Measurements from ENCODE around the gene SLCO3A1. TPM values are rescaled to one million over a fixed set of nuclear protein-coding genes. Genes with fewer than 3 reads are reported as not detected.

The SLCO3A1 gene
- total RNA-seq, 2 donors from 2014 or later = 8.2 to 13.6 TPM

- Mint-ChIP-seq H3K27ac (peak overlapping the region; percentile 70), H3K9me3 (no peaks in the 10 kb centered on the region), H3K4me1 (ENCODE audit: low read depth) (peaks cover 27% of the 10 kb centered on the region), H3K4me3 (no peak overlapping the region), H3K36me3 (ENCODE audit: insufficient read depth in 2 of 2) (no peaks in the 10 kb centered on the region), H3K27me3 (ENCODE audit: low read depth) (no peaks in the 10 kb centered on the region)
- no peak for DNase-seq
- no peak for ATAC-seq (replicated peaks in 1 of 2)
Measured at GRCh38 chr15:92102395-92102755, 248.9 kb downstream of the SLCO3A1 start.

- H3K27ac Mint-ChIP-seq = no peak overlapping the region
- ATAC-seq (replicated peaks in 1 of 2) (no peak), DNase-seq (no peak)
- H3K4me1 Mint-ChIP-seq (ENCODE audit: low read depth) = peaks cover 28% of the 10 kb centered on the region
- no peak overlapping the region for H3K4me3 Mint-ChIP-seq
- no peaks in the 10 kb centered on the region for H3K36me3 Mint-ChIP-seq (ENCODE audit: insufficient read depth in 2 of 2)
- no peaks in the 10 kb centered on the region for H3K9me3 Mint-ChIP-seq
- H3K27me3 Mint-ChIP-seq (ENCODE audit: low read depth) = no peaks in the 10 kb centered on the region
Measured at GRCh38 chr15:92104072-92104471, 250.6 kb downstream of the SLCO3A1 start.

GRCh38 chr15:92105611-92106010 lies 252.1 kb downstream of the SLCO3A1 start:
- DNase-seq (no peak), ATAC-seq (replicated peaks in 1 of 2) (no peak)
- Mint-ChIP-seq H3K27me3 (ENCODE audit: low read depth) (no peaks in the 10 kb centered on the region), H3K9me3 (no peaks in the 10 kb centered on the region), H3K4me1 (ENCODE audit: low read depth) (peaks cover 27% of the 10 kb centered on the region), H3K27ac (no peak overlapping the region), H3K36me3 (ENCODE audit: insufficient read depth in 2 of 2) (no peaks in the 10 kb centered on the region), H3K4me3 (no peak overlapping the region)

DNA sequence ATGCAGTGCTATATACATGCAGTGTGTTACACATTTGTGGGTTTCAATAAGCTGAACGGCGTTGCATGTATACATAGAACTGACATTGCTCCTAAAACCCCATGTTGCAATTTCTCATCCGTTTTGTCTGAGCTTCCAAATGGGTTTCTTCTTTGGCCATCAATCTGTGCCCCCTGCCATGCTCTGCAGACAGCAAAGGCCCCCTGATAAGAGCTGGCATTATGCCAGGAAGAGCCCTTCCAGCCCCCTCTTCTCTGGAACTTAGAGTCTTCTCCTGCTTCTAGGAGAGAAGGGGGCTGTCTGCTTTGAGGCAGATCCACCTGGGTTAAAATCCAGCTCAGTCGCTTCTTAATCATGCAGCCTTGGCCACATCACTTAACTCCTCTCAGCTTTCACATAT lies 254.0 kb downstream of the SLCO3A1 start:
- Mint-ChIP-seq H3K27me3 (ENCODE audit: low read depth) (no peaks in the 10 kb centered on the region), H3K4me1 (ENCODE audit: low read depth) (peaks cover 11% of the 10 kb centered on the region), H3K27ac (no peak overlapping the region), H3K36me3 (ENCODE audit: insufficient read depth in 2 of 2) (no peaks in the 10 kb centered on the region), H3K4me3 (no peak overlapping the region), H3K9me3 (no peaks in the 10 kb centered on the region)
- DNase-seq = no peak
- no peak for ATAC-seq (replicated peaks in 1 of 2)

DNA sequence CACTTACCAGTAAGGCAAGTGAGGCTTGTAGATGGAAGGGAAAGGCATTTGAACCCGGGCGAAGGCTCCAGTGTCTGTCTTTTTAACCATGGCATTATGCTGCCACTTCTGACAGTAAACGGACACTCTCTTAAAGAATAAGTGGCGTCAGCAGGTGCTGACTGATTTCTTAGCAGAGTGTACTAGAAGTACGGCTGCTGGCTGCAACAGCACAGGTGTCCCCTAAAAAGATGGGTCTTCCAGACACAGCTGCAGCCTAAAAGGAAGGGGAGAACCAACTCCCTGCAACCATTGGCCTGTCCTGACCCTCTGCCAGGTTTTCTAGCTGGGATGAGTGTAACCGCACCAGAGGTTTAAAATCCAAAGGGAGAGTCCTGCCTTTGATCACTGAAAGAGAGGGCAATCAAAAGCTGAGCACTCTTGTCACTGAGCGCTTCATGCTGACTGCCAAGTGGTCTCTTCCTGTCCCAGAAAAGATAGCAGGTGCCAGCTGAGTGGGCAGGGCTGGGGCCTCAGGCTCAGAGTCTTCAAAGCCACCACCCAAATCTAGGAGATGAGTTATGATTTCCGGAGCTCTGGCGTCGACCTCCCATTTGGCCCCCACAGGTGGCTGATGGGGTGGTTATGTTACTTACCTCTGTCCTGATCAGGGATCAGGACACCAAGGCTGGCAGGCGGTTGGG lies 255.8 kb downstream of the SLCO3A1 start:
- Mint-ChIP-seq H3K9me3 (no peaks in the 10 kb centered on the region), H3K27me3 (ENCODE audit: low read depth) (no peaks in the 10 kb centered on the region), H3K4me1 (ENCODE audit: low read depth) (peaks cover 11% of the 10 kb centered on the region), H3K27ac (no peak overlapping the region), H3K36me3 (ENCODE audit: insufficient read depth in 2 of 2) (no peaks in the 10 kb centered on the region), H3K4me3 (no peak overlapping the region)
- DNase-seq (no peak), ATAC-seq (replicated peaks in 1 of 2) (peak; percentile 31 to 53)

DNA sequence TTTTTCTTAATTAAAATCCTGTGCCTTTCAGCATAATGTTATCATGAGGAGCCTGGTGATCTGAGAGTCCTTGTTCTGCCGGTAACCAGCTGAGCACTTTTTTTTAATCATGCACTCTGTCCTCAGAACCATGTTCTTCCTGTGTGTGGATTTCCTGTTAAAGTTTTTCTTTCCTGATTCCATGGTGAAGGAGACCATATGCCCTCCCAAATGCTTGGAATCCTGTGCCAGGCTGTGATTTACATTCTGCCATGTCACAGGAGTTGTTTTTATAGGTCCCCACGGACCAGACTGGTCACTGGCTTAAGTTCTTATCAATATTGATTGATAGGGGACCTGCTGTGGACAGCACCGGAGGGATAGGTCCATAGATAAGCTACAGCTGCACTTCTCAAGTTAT lies 257.8 kb downstream of the SLCO3A1 start:
- Mint-ChIP-seq H3K4me3 (no peak overlapping the region), H3K4me1 (ENCODE audit: low read depth) (peaks cover 11% of the 10 kb centered on the region), H3K36me3 (ENCODE audit: insufficient read depth in 2 of 2) (no peaks in the 10 kb centered on the region), H3K27me3 (ENCODE audit: low read depth) (no peaks in the 10 kb centered on the region), H3K9me3 (no peaks in the 10 kb centered on the region), H3K27ac (no peak overlapping the region)
- ATAC-seq (replicated peaks in 1 of 2) (no peak), DNase-seq (no peak)

- peaks cover 11% of the 10 kb centered on the region for H3K4me1 Mint-ChIP-seq (ENCODE audit: low read depth)
- H3K4me3 Mint-ChIP-seq = no peak overlapping the region
- no peaks in the 10 kb centered on the region for H3K27me3 Mint-ChIP-seq (ENCODE audit: low read depth)
- H3K27ac Mint-ChIP-seq = no peak overlapping the region
- DNase-seq (no peak), ATAC-seq (replicated peaks in 1 of 2) (no peak)
- H3K36me3 Mint-ChIP-seq (ENCODE audit: insufficient read depth in 2 of 2) = no peaks in the 10 kb centered on the region
- H3K9me3 Mint-ChIP-seq = no peaks in the 10 kb centered on the region
Measured at GRCh38 chr15:92111751-92112150, 258.2 kb downstream of the SLCO3A1 start.

- peaks cover 11% of the 10 kb centered on the region for H3K4me1 Mint-ChIP-seq (ENCODE audit: low read depth)
Measured at GRCh38 chr15:92112180-92112579, 258.7 kb downstream of the SLCO3A1 start.

GRCh38 chr15:92112711-92113110 lies 259.2 kb downstream of the SLCO3A1 start:
- Mint-ChIP-seq H3K27ac (no peak overlapping the region), H3K36me3 (ENCODE audit: insufficient read depth in 2 of 2) (no peaks in the 10 kb centered on the region), H3K4me3 (no peak overlapping the region), H3K9me3 (no peaks in the 10 kb centered on the region), H3K4me1 (ENCODE audit: low read depth) (peaks cover 11% of the 10 kb centered on the region), H3K27me3 (ENCODE audit: low read depth) (no peaks in the 10 kb centered on the region)
- no peak for DNase-seq
- no peak for ATAC-seq (replicated peaks in 1 of 2)

More at GRCh38 chr15:92112180-92112579, 258.7 kb downstream of the SLCO3A1 start:
- no peaks in the 10 kb centered on the region for H3K9me3 Mint-ChIP-seq
- H3K27me3 Mint-ChIP-seq (ENCODE audit: low read depth) = no peaks in the 10 kb centered on the region
- no peak overlapping the region for H3K27ac Mint-ChIP-seq
- ATAC-seq (replicated peaks in 1 of 2) = no peak
- no peak for DNase-seq
- H3K36me3 Mint-ChIP-seq (ENCODE audit: insufficient read depth in 2 of 2) = no peaks in the 10 kb centered on the region
- no peak overlapping the region for H3K4me3 Mint-ChIP-seq

- H3K4me3 Mint-ChIP-seq = no peak overlapping the region
- no peaks in the 10 kb centered on the region for H3K9me3 Mint-ChIP-seq
- H3K36me3 Mint-ChIP-seq (ENCODE audit: insufficient read depth in 2 of 2) = no peaks in the 10 kb centered on the region
- ATAC-seq (replicated peaks in 1 of 2) (no peak), DNase-seq (no peak)
- H3K4me1 Mint-ChIP-seq (ENCODE audit: low read depth) = peaks cover 9% of the 10 kb centered on the region
- H3K27me3 Mint-ChIP-seq (ENCODE audit: low read depth) = no peaks in the 10 kb centered on the region
- no peak overlapping the region for H3K27ac Mint-ChIP-seq
Measured at GRCh38 chr15:92113832-92114231, 260.3 kb downstream of the SLCO3A1 start.

DNA sequence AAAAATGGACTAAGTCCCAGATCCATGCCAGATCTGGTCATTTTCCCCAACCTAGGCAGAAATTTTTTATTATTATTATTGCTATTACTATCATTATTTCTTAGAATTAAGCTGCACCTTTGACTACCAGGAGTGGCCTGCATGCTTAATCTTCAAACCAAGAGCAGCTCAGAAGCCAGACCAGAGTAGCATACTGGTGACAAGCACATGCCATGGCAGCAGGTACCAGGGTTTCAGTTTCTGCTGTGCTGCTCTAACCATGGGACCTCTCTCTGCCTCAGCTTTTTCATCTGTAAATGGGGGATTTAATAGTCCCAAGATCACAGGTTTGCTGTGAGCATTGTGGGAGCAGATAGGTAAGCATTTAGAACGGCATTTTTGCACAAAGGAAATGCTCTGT lies 262.3 kb downstream of the SLCO3A1 start:
- ATAC-seq (replicated peaks in 1 of 2) (no peak), DNase-seq (no peak)
- Mint-ChIP-seq H3K27me3 (ENCODE audit: low read depth) (no peaks in the 10 kb centered on the region), H3K4me1 (ENCODE audit: low read depth) (no peaks in the 10 kb centered on the region), H3K9me3 (no peaks in the 10 kb centered on the region), H3K4me3 (no peak overlapping the region), H3K27ac (no peak overlapping the region), H3K36me3 (ENCODE audit: insufficient read depth in 2 of 2) (no peaks in the 10 kb centered on the region)

DNA sequence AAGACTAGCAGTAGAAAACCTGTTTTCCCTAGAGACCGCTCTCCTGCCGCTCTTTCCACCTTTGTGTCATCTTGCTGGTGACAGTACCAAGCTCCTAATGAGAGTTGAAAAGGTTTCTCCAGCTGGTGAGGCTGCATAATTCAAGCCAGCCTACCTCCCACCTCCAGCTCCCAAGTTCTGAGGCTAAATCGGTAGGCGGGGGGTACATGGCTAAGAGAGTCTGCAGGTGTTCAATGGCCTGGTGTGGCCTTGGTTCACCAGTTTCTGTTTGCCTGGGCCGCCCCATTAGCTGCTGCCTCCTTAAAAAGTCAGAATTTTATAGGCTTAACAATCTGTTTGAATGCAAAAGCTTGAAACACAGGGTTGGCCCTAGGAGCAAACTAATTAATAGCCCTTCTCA lies 262.8 kb downstream of the SLCO3A1 start:
- Mint-ChIP-seq H3K27ac (no peak overlapping the region), H3K4me1 (ENCODE audit: low read depth) (no peaks in the 10 kb centered on the region), H3K4me3 (no peak overlapping the region), H3K27me3 (ENCODE audit: low read depth) (no peaks in the 10 kb centered on the region), H3K36me3 (ENCODE audit: insufficient read depth in 2 of 2) (no peaks in the 10 kb centered on the region), H3K9me3 (no peaks in the 10 kb centered on the region)
- ATAC-seq (replicated peaks in 1 of 2) = no peak
- DNase-seq = no peak

- DNase-seq (no peak), ATAC-seq (replicated peaks in 1 of 2) (no peak)
- Mint-ChIP-seq H3K36me3 (ENCODE audit: insufficient read depth in 2 of 2) (peaks cover 4 to 5% of the 10 kb centered on the region in 2 donors), H3K27me3 (ENCODE audit: low read depth) (no peaks in the 10 kb centered on the region), H3K9me3 (no peaks in the 10 kb centered on the region), H3K4me1 (ENCODE audit: low read depth) (peaks cover 6% of the 10 kb centered on the region), H3K4me3 (no peak overlapping the region), H3K27ac (no peak overlapping the region)
Measured at GRCh38 chr15:92117261-92117731, 263.8 kb downstream of the SLCO3A1 start.
